GM21576 (cell line): ENCODE data around the gene LRCH3.
A peak's percentile ranks its signal among the peaks of the same experiment; 100 is the strongest.

ENCODE experiments used
- ATAC-seq: cut with Tn5 transposase; IDR thresholded peaks from one replicate; pipeline ENCODE4 v1.9.1; 2021; ENCODE audit warnings: mild to moderate bottlenecking, moderate library complexity; ENCODE audit not compliant: unreplicated experiment

LRCH3 gene

DNA sequence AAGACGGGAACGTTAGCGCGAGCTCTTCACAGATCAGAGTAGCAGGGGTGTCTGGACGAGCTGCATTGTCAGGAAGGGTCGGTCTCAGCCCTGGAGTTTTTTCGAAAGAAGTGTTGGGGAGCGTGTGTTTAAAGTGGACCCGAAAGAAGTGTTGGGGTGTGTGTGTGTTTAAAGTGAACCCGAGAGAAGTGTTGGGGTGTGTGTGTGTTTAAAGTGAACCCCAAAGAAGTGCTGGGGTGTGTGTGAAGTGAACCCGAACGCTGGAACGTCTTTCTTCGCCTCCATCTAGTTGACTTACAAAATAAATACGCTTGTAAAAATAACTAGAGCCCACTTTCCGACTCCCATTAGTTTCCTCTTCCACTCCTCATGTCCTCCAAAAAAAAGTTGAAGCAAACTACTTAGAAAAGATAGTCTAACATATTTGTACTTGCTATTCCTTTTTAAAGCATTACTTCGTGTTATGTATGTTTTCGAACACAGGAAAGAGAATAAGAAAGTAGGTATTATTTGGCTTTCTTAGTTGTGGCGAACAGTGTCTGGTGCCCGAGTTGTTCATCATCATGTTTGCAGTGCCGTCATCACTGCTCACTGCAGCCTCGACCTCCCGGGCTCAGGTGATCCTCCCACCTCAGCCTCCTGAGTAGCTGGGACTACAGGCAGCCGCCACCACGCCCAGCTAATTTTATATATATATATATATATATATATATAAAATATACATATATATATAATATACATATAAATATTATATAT is 1.0 kb downstream of the LRCH3 start:
- ATAC-seq, result peak; percentile 16

DNA sequence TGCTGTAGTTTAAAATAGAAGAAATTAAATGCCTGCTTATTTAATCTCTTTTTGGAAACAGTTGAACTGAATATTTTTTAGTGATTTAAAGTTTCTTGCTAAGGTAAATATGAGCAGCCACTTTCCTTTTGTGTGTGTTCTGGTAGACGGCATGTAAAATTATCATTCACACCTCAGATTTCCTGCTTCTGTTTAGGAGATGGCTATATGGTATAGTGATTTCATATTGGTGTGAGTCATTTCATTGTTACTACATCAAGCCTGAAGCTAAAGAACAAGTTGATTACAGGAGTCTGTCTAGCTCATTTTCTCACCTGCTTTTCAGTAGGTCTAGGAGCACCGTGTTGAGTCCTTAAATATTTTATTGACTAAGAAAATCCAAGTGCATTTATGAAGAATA is 2.2 kb downstream of the LRCH3 start:
- ATAC-seq, result no peak

DNA sequence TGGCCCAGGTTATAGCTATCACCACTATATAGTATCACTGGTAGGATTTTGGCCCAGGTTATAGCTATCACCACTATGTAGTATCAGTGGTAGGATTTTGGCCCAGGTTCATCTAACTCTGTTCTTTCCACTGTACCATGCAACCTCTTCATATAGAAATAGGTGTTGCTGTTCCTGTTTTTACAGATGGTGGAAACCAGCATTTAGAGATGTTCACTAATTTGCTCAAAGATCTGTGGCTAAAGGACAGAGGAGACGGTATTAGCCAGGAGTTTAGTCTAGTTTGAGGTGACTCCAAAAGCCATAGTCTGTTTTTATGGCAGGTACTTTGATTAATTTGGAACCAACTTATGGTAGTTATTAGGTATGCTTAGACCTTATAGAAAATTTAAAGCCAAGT is 3.1 kb downstream of the LRCH3 start:
- no peak for ATAC-seq

DNA sequence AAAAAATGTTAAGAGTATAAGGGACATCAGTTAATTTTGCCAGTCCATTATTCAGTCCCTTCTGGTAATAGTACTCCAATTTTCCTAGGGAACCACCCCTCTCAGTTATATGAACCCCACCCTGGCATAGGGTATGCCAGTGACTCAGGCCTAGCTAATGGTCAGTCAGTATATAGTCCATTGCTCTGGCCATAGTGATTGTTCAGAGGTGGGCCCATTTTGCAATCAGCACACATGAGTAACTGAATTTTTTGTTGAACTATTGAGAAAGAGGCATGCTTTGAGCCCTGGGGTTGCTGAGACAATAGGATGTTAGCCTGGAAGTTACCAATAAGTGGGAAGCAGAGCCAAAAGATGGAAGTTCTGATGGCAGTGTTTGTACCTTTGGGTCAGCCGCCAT is 4.1 kb downstream of the LRCH3 start:
- no peak for ATAC-seq

DNA sequence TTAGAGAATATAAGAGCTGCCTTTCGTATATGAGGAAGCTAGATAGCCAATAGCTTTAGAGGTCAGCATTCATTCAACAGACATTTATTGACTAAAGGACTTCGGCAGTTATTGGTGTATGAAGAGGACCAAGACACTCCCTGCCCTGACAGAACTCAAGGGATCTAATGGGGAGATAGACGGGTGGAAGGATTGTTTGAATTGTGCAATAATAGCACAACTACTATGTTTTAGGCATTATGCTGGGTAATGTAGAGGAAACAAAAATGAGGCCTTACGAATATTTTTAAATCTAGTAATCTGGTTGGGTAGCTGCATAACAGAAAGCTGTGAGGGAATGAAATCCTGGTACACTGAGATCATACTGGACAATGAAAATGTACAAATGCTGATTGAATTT is 5.0 kb downstream of the LRCH3 start:
- no peak for ATAC-seq

DNA sequence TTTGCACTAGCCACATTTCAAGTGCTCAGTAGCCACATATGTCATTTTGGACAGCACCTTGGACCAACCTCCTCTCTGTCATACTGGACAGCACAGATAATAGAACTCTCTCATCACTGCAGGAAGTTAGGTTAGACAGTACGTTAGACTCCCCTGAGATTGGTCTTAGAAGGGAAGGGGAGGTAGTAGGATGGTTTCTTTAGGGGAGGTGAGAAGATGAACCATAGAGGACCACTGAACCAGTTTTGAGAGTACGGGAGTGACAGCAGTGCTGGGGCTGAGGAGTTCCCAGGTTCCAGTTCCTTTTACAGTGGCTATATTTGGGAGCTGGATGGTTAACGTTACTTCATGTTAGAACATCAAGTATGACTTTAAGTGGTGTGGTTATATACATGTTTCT is 7.8 kb downstream of the LRCH3 start:
- ATAC-seq, result peak; percentile 49

DNA sequence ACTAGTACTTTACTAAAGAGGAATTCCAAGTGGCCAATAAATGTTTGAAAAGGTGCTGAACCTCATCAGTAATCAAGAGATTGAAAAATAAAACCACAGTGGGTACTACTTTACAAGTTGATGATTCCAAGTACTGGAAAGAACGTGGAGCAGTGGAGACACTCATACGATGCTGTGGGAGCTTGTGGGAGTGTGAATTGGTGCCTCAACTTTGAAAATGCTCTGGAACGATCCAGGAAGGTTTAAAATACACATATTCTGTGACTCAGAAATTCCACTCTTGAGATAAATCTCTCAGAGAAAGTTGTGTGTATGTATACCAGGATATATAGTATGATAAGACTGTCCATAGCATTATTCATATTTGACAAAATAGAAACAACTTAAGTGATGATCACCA is 9.3 kb downstream of the LRCH3 start:
- ATAC-seq, result no peak

DNA sequence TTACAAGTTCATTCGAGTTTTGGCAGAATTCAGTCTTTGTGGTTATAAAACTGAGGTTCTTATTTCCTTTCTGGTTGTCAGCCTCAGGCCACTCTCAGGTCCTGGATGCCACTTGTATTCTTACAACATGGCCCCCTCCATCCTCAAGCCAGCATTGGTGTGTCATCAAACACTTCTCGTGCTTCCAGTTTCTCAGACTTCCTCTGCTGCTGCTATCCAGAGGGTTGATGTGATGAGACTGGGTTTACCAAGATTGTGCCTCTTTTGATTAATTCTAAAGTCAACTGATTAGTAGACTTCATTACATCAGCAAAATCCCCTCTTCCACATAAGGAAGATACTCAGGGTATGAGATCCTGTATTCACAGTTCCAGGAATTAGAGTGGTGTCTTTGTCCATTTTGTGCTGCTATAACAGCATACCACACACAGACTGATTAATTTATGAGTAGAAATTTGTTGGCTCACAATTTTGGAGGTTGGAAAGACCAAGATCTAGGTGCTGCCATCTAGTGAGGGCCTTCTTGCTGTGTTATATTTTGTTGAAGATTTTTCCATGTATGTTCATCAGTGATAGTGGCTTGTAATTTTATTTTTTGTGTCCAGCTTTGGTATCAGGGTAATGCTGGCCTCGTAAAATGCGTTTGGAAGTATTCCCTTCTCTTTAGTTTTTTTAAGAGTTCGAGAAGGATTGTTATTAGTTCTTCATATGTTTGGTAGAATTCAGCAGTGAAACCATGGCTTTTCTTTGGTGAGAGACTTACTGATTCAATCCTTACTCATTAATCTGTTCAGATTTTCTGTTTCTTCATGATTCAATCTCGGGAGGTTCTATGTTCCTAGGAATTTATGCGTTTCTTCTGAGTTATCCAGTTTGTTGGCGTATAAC is 11.1 kb downstream of the LRCH3 start:
- no peak for ATAC-seq

DNA sequence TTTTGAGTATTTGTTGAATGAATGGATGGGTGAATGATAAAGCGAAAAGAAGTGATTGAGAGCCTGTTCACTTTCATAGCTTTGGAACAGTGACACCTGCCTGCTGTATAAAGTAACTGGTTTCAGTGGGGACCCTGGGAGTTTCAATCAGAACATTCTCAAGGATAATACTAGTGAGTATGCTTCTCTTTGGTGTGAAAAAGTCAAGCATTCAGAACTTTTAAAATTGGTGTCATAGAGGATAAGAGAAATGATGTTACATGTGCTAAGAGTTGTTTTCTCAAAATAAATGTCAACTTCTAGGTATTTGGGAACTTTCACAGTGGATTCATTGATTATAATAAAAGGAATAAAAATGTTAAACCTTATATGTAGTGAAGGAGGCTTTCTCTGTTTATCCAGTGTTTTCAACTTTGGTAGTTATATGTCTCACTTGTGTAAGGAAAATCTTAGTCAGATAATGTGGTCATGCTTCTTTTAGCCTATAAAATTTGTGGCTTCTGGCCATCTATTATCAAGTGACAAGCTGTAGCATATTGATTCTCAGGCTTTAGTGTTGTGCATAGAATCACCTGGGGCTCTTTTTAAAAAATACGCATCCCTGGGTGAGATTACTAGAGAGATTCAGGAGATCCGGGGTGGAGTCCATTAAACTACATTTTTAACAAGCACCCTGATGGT is 11.9 kb downstream of the LRCH3 start:
- ATAC-seq, result no peak

DNA sequence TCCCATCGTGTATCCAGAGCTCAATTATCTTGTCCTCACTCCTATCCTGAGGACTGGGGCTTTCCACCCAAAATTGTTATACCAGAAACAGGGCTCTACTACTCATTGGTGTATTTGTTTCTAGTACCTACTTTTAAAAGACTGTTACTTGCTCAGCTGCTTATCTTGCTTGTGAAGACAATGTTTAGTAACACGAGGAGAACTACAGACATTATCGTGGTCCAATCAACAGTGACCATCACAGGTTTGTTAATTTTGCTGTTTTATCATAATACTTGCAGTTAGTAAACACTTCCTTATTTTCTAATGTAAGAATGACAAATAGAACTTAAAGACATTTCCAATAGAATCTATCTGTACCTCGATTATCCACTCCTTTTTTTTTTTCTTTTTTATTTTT is 13.5 kb downstream of the LRCH3 start:
- ATAC-seq, result no peak

DNA sequence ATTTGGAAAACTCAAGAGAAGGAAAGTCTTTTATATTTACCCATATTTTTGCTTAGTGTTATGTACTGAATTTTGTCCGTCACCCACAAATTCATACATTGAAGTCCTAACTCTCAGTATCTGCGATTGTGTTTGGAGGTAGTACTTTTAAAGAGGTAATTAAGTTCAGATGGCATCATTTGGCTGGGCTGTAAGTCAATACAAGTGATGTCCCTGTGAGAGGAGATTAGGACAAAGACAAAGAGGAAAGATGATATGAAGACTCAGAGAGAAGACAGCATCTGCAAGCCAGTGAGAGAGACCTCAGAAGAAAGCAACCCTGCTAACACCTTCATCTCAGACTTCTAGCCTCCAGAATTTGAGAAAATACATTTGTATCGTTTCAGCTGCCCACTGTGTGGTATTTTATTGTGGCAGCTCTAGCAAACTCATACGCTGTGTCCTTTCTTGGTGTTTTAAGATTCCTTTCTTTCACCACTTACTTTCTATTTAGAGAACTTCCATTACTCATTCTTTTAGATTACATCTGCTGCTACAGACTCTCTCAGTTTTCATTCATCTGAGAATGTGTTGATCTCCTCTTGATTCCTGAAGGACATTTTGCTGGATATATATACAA is 17.0 kb downstream of the LRCH3 start:
- no peak for ATAC-seq

DNA sequence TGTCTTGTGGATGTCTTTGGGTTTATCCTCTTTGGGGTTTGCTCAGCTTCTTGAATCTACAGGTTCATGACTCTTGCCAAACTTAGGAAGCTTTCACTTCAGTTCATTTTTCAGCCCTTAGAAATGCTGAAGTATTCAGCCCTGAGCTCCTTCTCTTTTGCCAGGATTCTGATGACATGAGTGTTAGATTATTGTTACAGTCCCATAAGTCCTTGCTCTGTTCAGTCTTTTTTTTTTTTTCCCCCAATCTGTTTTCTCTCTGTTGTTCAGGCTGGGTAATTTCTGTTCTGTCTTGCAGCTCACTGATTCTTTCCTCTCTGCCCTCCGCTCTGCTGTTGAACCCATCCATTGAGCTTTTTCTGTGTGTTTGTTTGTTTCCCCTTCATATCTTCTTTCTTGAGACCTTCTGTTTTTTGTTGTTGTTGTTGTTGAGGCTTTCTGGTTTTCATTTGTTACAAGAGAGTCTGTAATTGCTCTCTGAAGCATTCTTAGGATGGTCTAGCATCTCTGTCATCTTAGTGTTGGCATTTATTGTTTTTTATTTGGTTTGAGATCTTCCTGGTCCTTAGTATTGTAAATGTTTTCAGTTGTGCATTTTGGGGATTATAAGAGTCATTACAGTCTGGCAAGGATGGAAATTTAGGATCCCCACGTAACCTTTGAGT is 18.4 kb downstream of the LRCH3 start:
- ATAC-seq, result no peak

DNA sequence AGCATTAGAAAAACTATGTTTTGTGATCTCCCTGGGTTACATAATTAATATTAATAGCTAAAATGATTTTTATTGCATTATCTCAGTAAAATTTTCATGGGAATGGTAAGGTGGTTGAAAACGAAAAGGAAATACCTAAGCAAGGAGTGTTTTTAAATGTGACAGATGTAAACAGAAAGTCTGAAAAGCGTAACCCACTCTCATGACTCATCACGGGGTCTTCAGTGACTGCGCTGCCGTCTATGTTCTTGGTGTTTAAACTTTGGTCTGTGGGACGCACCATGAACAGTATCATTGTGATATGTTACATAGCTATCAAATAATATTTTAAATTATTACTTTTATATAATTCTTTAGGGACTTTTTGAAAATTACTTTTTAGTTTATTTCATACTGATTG is 19.8 kb downstream of the LRCH3 start:
- ATAC-seq, result no peak

DNA sequence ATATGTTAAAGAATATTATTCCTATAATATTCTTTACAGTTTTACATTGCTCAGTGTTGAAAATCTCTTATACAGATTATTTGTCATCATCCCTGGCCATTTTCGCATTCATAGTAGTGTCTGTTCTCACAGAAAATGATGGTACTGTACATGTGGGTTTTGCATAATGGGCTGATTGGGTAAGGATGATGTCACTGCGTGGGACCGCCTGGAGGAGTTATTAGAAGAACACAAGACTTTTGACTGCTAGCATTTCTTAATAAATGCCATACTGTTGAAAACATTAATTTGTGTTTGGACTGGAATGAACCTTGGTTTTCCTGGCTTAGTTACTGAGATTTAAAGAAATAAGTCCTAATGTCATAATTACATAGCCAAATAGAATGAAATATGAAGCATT is 20.3 kb downstream of the LRCH3 start:
- no peak for ATAC-seq

DNA sequence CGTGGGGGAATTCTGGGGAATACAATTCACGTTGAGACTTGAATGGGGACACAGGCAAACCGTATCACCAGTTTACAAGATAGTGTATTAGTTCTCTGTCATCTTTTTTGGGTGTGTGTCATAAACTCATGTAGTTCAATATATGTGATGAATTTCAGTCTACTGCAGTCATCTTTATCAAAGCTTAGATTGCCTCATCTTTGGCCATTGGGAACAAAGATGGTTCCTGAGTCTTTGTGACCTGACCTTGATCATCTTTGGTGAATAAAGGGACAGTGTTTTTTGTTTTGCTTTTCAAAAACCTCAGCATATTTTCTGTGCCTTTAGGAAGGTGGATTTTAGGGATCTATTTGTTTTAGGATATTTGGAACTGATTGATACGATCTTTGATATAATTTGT is 23.3 kb downstream of the LRCH3 start:
- no peak for ATAC-seq

DNA sequence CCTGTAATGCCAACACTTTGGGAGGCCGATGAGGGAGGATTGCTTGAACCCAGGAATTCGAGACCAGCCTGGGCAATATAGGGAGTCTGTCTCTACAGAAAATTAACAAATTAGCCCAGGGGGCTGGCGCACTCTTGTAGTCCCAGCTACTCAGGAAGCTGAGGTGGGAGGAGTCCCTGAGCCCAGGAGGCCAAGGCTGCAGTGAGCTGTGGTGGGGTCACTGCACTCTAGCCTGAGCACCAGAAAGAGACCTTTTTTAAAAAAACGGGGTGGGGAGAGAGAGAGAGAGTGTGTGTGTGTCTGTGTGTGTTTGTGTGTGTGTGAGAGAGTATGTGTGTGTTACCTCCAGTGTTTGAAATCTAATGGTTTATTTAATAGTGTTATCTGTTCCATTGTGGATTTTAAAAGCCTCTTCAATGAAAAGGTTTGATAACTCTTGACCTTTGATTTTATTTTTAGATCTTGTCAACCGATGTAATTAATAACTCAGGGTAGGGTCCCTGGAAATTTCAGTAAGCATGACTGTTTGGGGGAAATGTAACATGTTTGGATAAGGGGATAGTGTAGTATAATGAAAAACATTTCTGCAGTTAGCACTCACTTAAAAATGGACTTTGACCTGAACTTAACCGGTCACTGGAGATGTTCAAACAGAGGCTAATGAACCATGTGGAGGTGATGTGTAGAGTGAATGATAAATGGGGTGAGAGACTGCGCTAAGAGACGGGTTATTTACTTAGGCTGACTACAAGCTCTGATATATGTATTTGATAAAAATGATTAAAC is 29.7 kb downstream of the LRCH3 start:
- no peak for ATAC-seq

DNA sequence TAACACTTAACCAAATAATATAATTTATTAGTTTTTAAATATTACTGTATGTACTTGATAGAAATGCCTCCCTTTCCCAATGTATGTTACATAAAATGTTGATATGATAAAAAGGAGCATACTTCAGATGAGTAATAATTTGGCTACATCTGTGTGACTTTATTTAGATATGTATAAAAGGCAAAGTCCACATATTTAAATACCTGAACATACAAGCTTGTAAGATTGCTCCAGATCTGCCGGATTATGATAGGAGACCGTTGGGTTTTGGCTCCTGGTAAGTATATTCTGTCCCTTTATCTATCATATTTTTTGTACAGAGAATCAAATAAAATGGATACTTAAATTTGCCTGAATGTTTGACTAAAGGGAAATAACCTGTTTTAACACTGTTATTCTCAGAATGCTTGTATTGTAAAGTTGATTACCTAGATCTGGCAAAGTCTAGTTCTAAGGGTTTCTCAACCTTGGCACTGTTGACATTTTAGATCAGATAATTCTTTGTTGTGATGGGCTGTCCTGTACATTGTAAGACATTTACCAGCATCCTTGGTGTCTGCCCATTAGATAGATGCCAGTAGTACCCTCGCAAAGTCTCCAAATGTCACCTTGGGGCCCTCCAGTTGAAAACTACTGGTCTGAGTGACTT is 38.5 kb downstream of the LRCH3 start:
- ATAC-seq, result no peak

DNA sequence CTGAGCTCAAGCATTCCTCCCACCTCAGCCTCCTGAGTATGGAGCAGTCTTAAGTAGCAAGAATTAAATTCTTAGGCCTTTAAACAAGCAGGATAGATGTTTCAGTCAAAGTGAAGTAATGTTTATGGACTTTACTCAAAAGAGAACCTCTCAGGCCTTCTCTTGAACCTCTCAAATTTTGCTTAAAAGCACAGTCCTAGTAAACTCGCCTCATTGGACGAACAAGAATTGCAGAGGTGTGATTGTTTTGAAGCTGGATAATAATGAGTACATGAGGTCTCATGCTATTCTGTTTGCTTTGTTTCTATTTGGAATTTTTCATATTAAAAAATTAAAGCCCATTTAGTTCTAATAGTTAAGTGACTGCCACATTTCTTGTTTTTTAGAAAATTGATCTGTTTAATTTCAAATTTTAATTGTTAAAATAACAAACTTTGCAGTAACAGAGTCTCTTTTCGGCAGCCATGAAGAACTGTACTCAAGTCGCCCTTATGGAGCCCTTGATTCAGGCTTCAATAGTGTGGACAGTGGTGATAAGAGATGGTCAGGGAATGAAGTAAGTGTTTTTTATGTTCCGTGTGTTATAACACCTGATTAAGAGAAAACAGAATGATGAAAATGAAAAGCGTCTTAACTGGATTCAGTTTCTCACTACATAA is 39.4 kb downstream of the LRCH3 start:
- ATAC-seq, result no peak

DNA sequence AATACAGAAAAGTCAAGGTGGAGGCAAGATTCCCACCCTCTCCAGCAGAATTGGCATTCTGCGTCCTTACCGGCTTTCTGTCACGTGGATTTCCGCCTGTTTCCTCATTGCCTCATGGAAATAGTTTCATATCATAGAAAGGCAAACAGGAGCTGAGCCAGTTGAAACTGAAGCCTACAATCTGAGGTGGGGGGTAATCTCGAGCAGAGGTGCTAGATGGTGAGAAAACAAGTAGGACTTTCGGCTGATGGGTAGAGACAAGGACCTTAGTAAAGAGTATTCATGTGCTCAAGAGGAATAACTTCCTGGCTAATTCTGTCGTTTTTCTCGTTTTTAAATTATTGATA is 39.9 kb downstream of the LRCH3 start:
- ATAC-seq, result no peak
